Measurements from ENCODE around the gene ESPNL. TPM values are rescaled to one million over a fixed set of nuclear protein-coding genes. Genes with fewer than 3 reads are reported as not detected.

ESPNL gene
- total and polyA plus RNA-seq, 9 of the 15 experiments (the other 6 are each of a cell fraction or from before 2014, with no cell fraction given): 0.03 to 0.09 (median 0.05) TPM; not detected in 3

- TF ChIP-seq JUND (IDR thresholded peaks at IDR 0.05; ENCODE audit: borderline replicate concordance, low read depth, low read length) (no peak), JUND (tag; IDR thresholded peaks at IDR 0.05; ENCODE audit: borderline replicate concordance, low read depth, low read length) (no peak), SPI1 (IDR thresholded peaks at IDR 0.05; ENCODE audit: borderline replicate concordance, low read depth, low read length) (no peak), STAG1 (CRISPR knock-in tag; IDR thresholded peaks at IDR 0.05; ENCODE audit: borderline replicate concordance) (no peak), MYBL2 (IDR thresholded peaks at IDR 0.05; ENCODE audit: low read depth) (no peak), MYBL2 (CRISPR knock-in tag; IDR thresholded peaks at IDR 0.05; ENCODE audit: borderline replicate concordance) (no peak), CBFA2T3 (IDR thresholded peaks at IDR 0.05) (no peak)
Observed at GRCh38 chr2:238082827-238083226, 17.3 kb upstream of the ESPNL start (continued).

- CTCF ChIA-PET (ENCODE audit: low intra/inter-chr PET ratio): no interaction called here
- no peak for FAIRE-seq
- no peaks in the 10 kb centered on the region for H3K9me1 ChIP-seq (ENCODE audit: control insufficient read depth, insufficient read depth, low read length)
- TF ChIP-seq ZNF274 (IDR thresholded peaks at IDR 0.05; ENCODE audit: borderline replicate concordance, low read depth, low read length): no peak
- no peak for TF ChIP-seq PHF20 (IDR thresholded peaks at IDR 0.05; ENCODE audit: partially characterized antibody)
- TF ChIP-seq KDM1A (IDR thresholded peaks at IDR 0.05): no peak
- TF ChIP-seq TSHZ1 (CRISPR knock-in tag; IDR thresholded peaks at IDR 0.05): no peak
- TF ChIP-seq GTF2A2 (tag; IDR thresholded peaks at IDR 0.05): no peak
- TF ChIP-seq SRSF3 (IDR thresholded peaks at IDR 0.05; ENCODE audit: insufficient read depth, low read length): no peak
- no peak for TF ChIP-seq SNIP1 (IDR thresholded peaks at IDR 0.05; ENCODE audit: low read depth)
- TF ChIP-seq USF1 (CRISPR knock-in tag; IDR thresholded peaks at IDR 0.05): no peak
- no peak for TF ChIP-seq ZNF12 (CRISPR knock-in tag; IDR thresholded peaks at IDR 0.05)
- no peaks in the 10 kb centered on the region for H3K4me1 ChIP-seq (replicated peaks in 1 of 2; ENCODE audit: control insufficient read depth in 2 of 2, insufficient read depth in 2 of 2, low read length in 2 of 2)
- intact Hi-C loops (cut with micrococcal nuclease): no loop called here
- no peak overlapping the region for H3K4me2 ChIP-seq (ENCODE audit: insufficient read depth, low read length)
- H3K9me3 ChIP-seq (replicated peaks; ENCODE audit: control insufficient read depth, insufficient read depth, low read depth, low read length): no peaks in the 10 kb centered on the region
- H3K36me3 ChIP-seq (ENCODE audit: control insufficient read depth, insufficient read depth, low read length): peaks cover 49% of the 10 kb centered on the region; the same call in 2 of the 3 replicates
- no peak for ATAC-seq
- H3K79me2 ChIP-seq (ENCODE audit: control insufficient read depth, insufficient read depth, low read length): no peaks in the 10 kb centered on the region
- no peaks in the 10 kb centered on the region for H4K20me1 ChIP-seq (replicated peaks; ENCODE audit: control insufficient read depth, insufficient read depth, low read length)
- POLR2A ChIA-PET: no interaction called here
- H3K4me3 ChIP-seq: no peak overlapping the region
- no peak overlapping the region for H3K9ac ChIP-seq (ENCODE audit: insufficient read depth in 1 of 2, low read depth in 2 of 2, low read length in 2 of 2)
- H3K27me3 ChIP-seq (ENCODE audit: control insufficient read depth in 2 of 2, insufficient read depth in 2 of 2, low read length in 2 of 2): no peaks in the 10 kb centered on the region
- in situ Hi-C loops (cut with MboI): no loop called here
- DNase-seq (ENCODE audit: extremely low read depth in 1 of 4, low spot score in 3 of 4): no peak
- H2AFZ ChIP-seq (ENCODE audit: low read depth, low read length): no peak overlapping the region
- BruUV-seq (replicated peaks): no TSS peak
- WGBS (ENCODE audit: insufficient coverage, low coverage, missing lambda C conversion rate): 90% methylated on average over 2 of the region's 5 CpGs
- no peak overlapping the region for H3K27ac ChIP-seq (ENCODE audit: extremely low read depth, low read depth, low read length)
Observed at GRCh38 chr2:238083919-238084318, 16.2 kb upstream of the ESPNL start.
